H1 (cell line): ENCODE data around the gene ERCC3. TPM values are rescaled to one million over a fixed set of nuclear protein-coding genes. Genes with fewer than 3 reads are reported as not detected.

Experiments used
- CTCF ChIA-PET: fragments of 300-600 bp; sonication (Branson Sonifier 250); formaldehyde crosslinking; loops from one replicate; lab custom pipeline; 2021; ENCODE audit not compliant: partially characterized antibody; lab: Charles Lee
- POLR2A ChIA-PET: fragments of 300-600 bp; sonication (Branson Sonifier 250); formaldehyde crosslinking; loops from one replicate; lab custom pipeline; 2021; ENCODE audit warnings: inconsistent platforms; ENCODE audit not compliant: partially characterized antibody; lab: Charles Lee
- DNase-seq, 2 experiments: peaks; one replicate each; pipeline versions ENCODE4 v3.0.0 to v3.0.0-alpha.2; 2010 to 2022; ENCODE audit warnings: low spot score in 2 of 2, low read depth in 1 of 2, mixed read lengths in 1 of 2
- FAIRE-seq: peaks from 2 replicates; lab custom pipeline; 2011; peaks lifted over from hg19 to GRCh38; lab: Jason Lieb, UNC
- H2AFZ ChIP-seq: 2 replicates; pipeline ENCODE4 v1.8.1; 2012; ENCODE audit warnings: low read length, inconsistent platforms
- H2AK5ac ChIP-seq: 2 replicates; pipeline ENCODE4 v1.6.1; 2013; ENCODE audit warnings: low read depth, low read length
- H2BK120ac ChIP-seq: replicated peaks from 2 replicates; pipeline ENCODE3; 2013; ENCODE audit warnings: low read depth, low read length, inconsistent platforms
- H2BK12ac ChIP-seq: 2 replicates; pipeline ENCODE4 v1.6.1; 2013; ENCODE audit warnings: low read depth, low read length
- H2BK15ac ChIP-seq: 2 replicates; pipeline ENCODE4 v1.6.1; 2013; ENCODE audit warnings: low read length
- H2BK20ac ChIP-seq: 2 replicates; pipeline ENCODE4 v1.6.1; 2013; ENCODE audit warnings: low read length
- H2BK5ac ChIP-seq: 2 replicates; pipeline ENCODE4 v1.6.1; 2013; ENCODE audit warnings: low read depth, low read length
- H3K14ac ChIP-seq: 2 replicates; pipeline ENCODE4 v1.6.1; 2013; ENCODE audit warnings: inconsistent platforms; ENCODE audit not compliant: insufficient read length
- H3K18ac ChIP-seq: 2 replicates; pipeline ENCODE4 v1.6.1; 2013; ENCODE audit warnings: low read length; ENCODE audit errors: extremely low read depth
- H3K23ac ChIP-seq: 2 replicates; pipeline ENCODE4 v1.6.1; 2013; ENCODE audit warnings: inconsistent platforms; ENCODE audit not compliant: insufficient read length
- H3K23me2 ChIP-seq: 2 replicates; pipeline ENCODE4 v1.6.1; 2013; ENCODE audit warnings: low read depth, low read length
- H3K27ac ChIP-seq: 2 replicates; pipeline ENCODE4 v1.6.1; 2011; ENCODE audit warnings: low read depth, low read length, inconsistent platforms
- H3K27me3 ChIP-seq, 4 experiments: replicated peaks in 1 of 4; 1 replicate in 1 of 4; 2 replicates in 3 of 4; pipeline versions ENCODE4 v1.6.1 to v1.8.1; 2011 to 2013; ENCODE audit warnings: low read length in 3 of 4, mild to moderate bottlenecking in 3 of 4, inconsistent platforms in 2 of 4, mixed read lengths in 2 of 4, moderate library complexity in 1 of 4; ENCODE audit not compliant: control insufficient read depth in 3 of 4, insufficient read depth in 3 of 4; ENCODE audit errors: extremely low read depth in 1 of 4
- H3K36me3 ChIP-seq, 4 experiments: 2 replicates each; pipeline versions ENCODE4 v1.6.1 to v1.8.1; 2011 to 2013; ENCODE audit warnings: mild to moderate bottlenecking in 4 of 4, low read length in 3 of 4, moderate library complexity in 2 of 4, control low read depth in 1 of 4, inconsistent platforms in 1 of 4; ENCODE audit not compliant: insufficient read depth in 4 of 4, control insufficient read depth in 2 of 4
- H3K4ac ChIP-seq: replicated peaks from 2 replicates; pipeline ENCODE3; 2013; ENCODE audit warnings: low read length, low read depth, mixed read lengths, inconsistent platforms; ENCODE audit not compliant: insufficient read length
- H3K4me1 ChIP-seq, 4 experiments: replicated peaks in 1 of 4; 1 replicate in 1 of 4; 2 replicates in 3 of 4; pipeline versions ENCODE4 v1.6.1 to v1.8.1; 2011 to 2013; ENCODE audit warnings: low read length in 3 of 4, inconsistent platforms in 2 of 4, mixed read lengths in 1 of 4; ENCODE audit not compliant: insufficient read depth in 4 of 4, control insufficient read depth in 3 of 4
- H3K4me2 ChIP-seq, 2 experiments: 2 replicates each; pipeline versions ENCODE4 v1.6.1 to v1.8.1; 2011 to 2013; ENCODE audit warnings: low read depth in 2 of 2, low read length in 2 of 2, control low read depth in 1 of 2, inconsistent platforms in 1 of 2, mild to moderate bottlenecking in 1 of 2; ENCODE audit not compliant: insufficient read depth in 1 of 2
- H3K4me3 ChIP-seq, 4 experiments: fragments of 200-600, 300-600 bp in 1 of 4; sonication (generic), shearing (Covaris generic), sonication (Bioruptor Twin) in 1 of 4; 2 replicates each; pipeline versions ENCODE4 v1.5.1 to v1.8.1; 2011 to 2016; ENCODE audit warnings: low read length in 4 of 4, low read depth in 3 of 4, control low read depth in 2 of 4, inconsistent platforms in 2 of 4, mild to moderate bottlenecking in 2 of 4, mixed read lengths in 1 of 4, moderate library complexity in 1 of 4; ENCODE audit not compliant: insufficient read depth in 2 of 4; ENCODE audit errors: extremely low read depth in 1 of 4
- H3K56ac ChIP-seq: replicated peaks from 2 replicates; pipeline ENCODE3; 2013; ENCODE audit warnings: low read depth, mild to moderate bottlenecking, mixed read lengths, low read length, inconsistent platforms; ENCODE audit not compliant: insufficient read length
- H3K79me1 ChIP-seq: 2 replicates; pipeline ENCODE4 v1.6.1; 2013; ENCODE audit warnings: low read depth, low read length, control low read depth
- H3K79me2 ChIP-seq, 2 experiments: 2 replicates each; pipeline versions ENCODE4 v1.6.1 to v1.8.1; 2012 to 2013; ENCODE audit warnings: low read length in 2 of 2, mild to moderate bottlenecking in 2 of 2, inconsistent platforms in 1 of 2; ENCODE audit not compliant: insufficient read depth in 2 of 2, control insufficient read depth in 1 of 2
- H3K9ac ChIP-seq, 4 experiments: replicated peaks in 1 of 4; 1 replicate in 1 of 4; 2 replicates in 3 of 4; pipeline versions ENCODE4 v1.6.1 to v1.8.1; 2011 to 2013; ENCODE audit warnings: low read depth in 3 of 4, low read length in 3 of 4, control low read depth in 2 of 4, mild to moderate bottlenecking in 2 of 4, moderate library complexity in 2 of 4, inconsistent platforms in 1 of 4; ENCODE audit errors: extremely low read depth in 1 of 4
- H3K9me3 ChIP-seq, 2 experiments: 2 replicates each; pipeline versions ENCODE4 v1.6.1 to v1.8.1; 2012 to 2013; ENCODE audit warnings: mild to moderate bottlenecking in 2 of 2, moderate library complexity in 2 of 2, control low read depth in 1 of 2, inconsistent platforms in 1 of 2, low read depth in 1 of 2, low read length in 1 of 2, mixed read lengths in 1 of 2; ENCODE audit not compliant: insufficient read depth in 2 of 2
- H4K20me1 ChIP-seq, 2 experiments: replicated peaks in 1 of 2; 2 replicates each; pipeline versions ENCODE3 to v1.8.1; 2011 to 2013; ENCODE audit warnings: inconsistent platforms in 2 of 2, low read length in 2 of 2, mild to moderate bottlenecking in 1 of 2; ENCODE audit not compliant: insufficient read depth in 2 of 2, control insufficient read depth in 1 of 2
- H4K5ac ChIP-seq: 2 replicates; pipeline ENCODE4 v1.6.1; 2013; ENCODE audit warnings: low read length, low read depth, mixed read lengths, inconsistent platforms; ENCODE audit not compliant: insufficient read length
- H4K8ac ChIP-seq: 2 replicates; pipeline ENCODE4 v1.8.0; 2013; ENCODE audit warnings: mild to moderate bottlenecking, moderate library complexity, low read length, inconsistent platforms; ENCODE audit not compliant: insufficient read depth; ENCODE audit errors: extremely low read depth
- H4K91ac ChIP-seq: replicated peaks from 2 replicates; pipeline ENCODE3; 2013; ENCODE audit warnings: low read length, mixed read lengths, inconsistent platforms; ENCODE audit not compliant: insufficient read length
- ASH2L ChIP-seq: fragments of 200-600, 300-600 bp; sonication (generic); IDR thresholded peaks from one replicate; pipeline ENCODE4 v1.7.1; 2017; ENCODE audit warnings: low read length
- BACH1 ChIP-seq: IDR thresholded peaks from 2 replicates; pipeline ENCODE4 v1.6.1; 2012; ENCODE audit warnings: low read length, improper control_type of control experiment
- CHD2 ChIP-seq: IDR thresholded peaks from 2 replicates; pipeline ENCODE4 v1.6.1; 2012; ENCODE audit warnings: low read length, improper control_type of control experiment
- EGR1 ChIP-seq: IDR thresholded peaks from 2 replicates; pipeline ENCODE4 v1.6.1; 2011; ENCODE audit warnings: low read depth, low read length, borderline replicate concordance
- KDM4A ChIP-seq: IDR thresholded peaks from one replicate; pipeline ENCODE4 v1.7.1; 2012; ENCODE audit warnings: low read depth, mild to moderate bottlenecking, moderate library complexity, low read length, inconsistent platforms; ENCODE audit not compliant: severe bottlenecking
- SIN3A ChIP-seq, 2 experiments: IDR thresholded peaks in 1 of 2; conservative IDR thresholded peaks in 1 of 2; 2 replicates each; pipeline ENCODE4 v1.6.1; 2011 to 2012; ENCODE audit warnings: low read length in 2 of 2, improper control_type of control experiment in 1 of 2, low read depth in 1 of 2, mild to moderate bottlenecking in 1 of 2
- SRF ChIP-seq: IDR thresholded peaks from 2 replicates; pipeline ENCODE4 v1.6.1; 2011; ENCODE audit warnings: mild to moderate bottlenecking, low read depth, low read length, moderate library complexity
- TBP ChIP-seq: IDR thresholded peaks from 2 replicates; pipeline ENCODE4 v1.6.1; 2011; ENCODE audit warnings: low read depth, low read length, improper control_type of control experiment
- WGBS, 2 experiments: shearing (Covaris generic) in 1 of 2; methylation state at CpG; one replicate each; pipeline versions ENCODE4 v1.1.6 to v1.1.7; 2013 to 2015; ENCODE audit warnings: low lambda C conversion rate in 2 of 2, mixed read lengths in 2 of 2, inconsistent platforms in 1 of 2, low coverage in 1 of 2, missing lambda C conversion rate in 1 of 2; ENCODE audit not compliant: insufficient replicate concordance in 2 of 2, insufficient coverage in 1 of 2, insufficient read length in 1 of 2; ENCODE audit errors: extremely low coverage in 1 of 2, missing lambda C conversion rate in 1 of 2; 5-methylcytosine and 5-hydroxymethylcytosine counted together
- polyA plus RNA-seq, 7 experiments: library from polyadenylated mRNA; depleted of rRNA in 3 of 7; stranded (reverse) in 5 of 7; unstranded in 2 of 7; fragments of >200 nt in 5 of 7; fragments of 200-250 nt in 2 of 7; gene quantifications; 1 replicate in 5 of 7; 2 replicates in 1 of 7; 4 replicates in 1 of 7; pipeline versions ENCODE4 v1.2.1 to v1.2.3, GENCODE V29; 2011 to 2013; ENCODE audit warnings: missing spikeins in 2 of 7, mixed read lengths in 2 of 7
- total RNA-seq: library from RNA; stranded (reverse); fragmentation: NEBNext Ultra II Directional; extraction: Animal tissue kit (Norgen Biotek cat#: 25700); gene quantifications from 2 replicates; pipeline ENCODE4 v1.2.1, GENCODE V29; 2021
- TF ChIP-seq, protein P1 (sequence below): IDR thresholded peaks from 2 replicates; pipeline ENCODE4 v1.6.1; 2011; ENCODE audit warnings: low read length, improper control_type of control experiment

ERCC3 gene
- total and polyA plus RNA-seq, 2 of the 8 experiments (the other 6 are each of a cell fraction or from before 2014, with no cell fraction given), result 41.8 to 48.9 TPM

DNA sequence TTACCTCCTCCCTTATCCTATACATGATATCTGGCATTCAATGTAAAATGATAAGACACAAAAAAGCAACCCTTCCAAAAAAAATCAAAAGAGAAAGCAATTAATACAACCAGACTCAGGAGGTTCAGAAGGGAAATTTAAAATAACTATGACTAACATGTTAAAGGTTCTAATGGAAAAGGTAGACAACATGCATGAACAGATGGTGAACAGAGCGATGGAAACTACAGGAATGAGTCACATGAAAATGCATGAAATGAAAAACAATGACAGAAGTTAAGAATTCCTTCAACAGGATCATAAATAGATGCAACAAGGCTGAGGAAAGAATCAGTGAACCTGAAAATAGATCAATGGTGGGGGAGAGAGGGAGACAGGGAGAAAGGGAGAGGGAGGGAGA is 26.1 kb upstream of the ERCC3 start:
- DNase-seq (no peak), FAIRE-seq (no peak)
- no peak for TF ChIP-seq SRF
- TF ChIP-seq BACH1, result no peak
- TF ChIP-seq, protein P1, sequence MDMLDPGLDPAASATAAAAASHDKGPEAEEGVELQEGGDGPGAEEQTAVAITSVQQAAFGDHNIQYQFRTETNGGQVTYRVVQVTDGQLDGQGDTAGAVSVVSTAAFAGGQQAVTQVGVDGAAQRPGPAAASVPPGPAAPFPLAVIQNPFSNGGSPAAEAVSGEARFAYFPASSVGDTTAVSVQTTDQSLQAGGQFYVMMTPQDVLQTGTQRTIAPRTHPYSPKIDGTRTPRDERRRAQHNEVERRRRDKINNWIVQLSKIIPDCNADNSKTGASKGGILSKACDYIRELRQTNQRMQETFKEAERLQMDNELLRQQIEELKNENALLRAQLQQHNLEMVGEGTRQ, result no peak
- no peak for TF ChIP-seq CHD2
- TF ChIP-seq EGR1, result no peak
- no peak for TF ChIP-seq ASH2L
- TF ChIP-seq SIN3A (conservative IDR thresholded peaks at IDR 0.05 in 1 of 2, IDR thresholded peaks at IDR 0.05 in 1 of 2; ENCODE audit: low read depth in 1 of 2, low read length in 2 of 2), result no peak
- TF ChIP-seq KDM4A, result no peak
- TF ChIP-seq TBP, result no peak
- no peak overlapping the region for H4K91ac ChIP-seq
- peak overlapping the region; percentile 40 for H3K56ac ChIP-seq
- no peak overlapping the region for H3K9ac ChIP-seq
- H4K20me1 ChIP-seq, result no peaks in the 10 kb centered on the region
- H3K23ac ChIP-seq, result no peak overlapping the region
- no peak overlapping the region for H3K27ac ChIP-seq
- no peak overlapping the region for H2BK20ac ChIP-seq
- H2BK12ac ChIP-seq, result no peak overlapping the region
- H3K18ac ChIP-seq, result no peak overlapping the region
- no peak overlapping the region for H2AK5ac ChIP-seq
- H3K14ac ChIP-seq, result no peak overlapping the region
- no peak overlapping the region for H2BK5ac ChIP-seq
- H3K36me3 ChIP-seq, result peaks cover 0 to 18% (median 5%) of the 10 kb centered on the region in 4 experiments; a peak in 4 of 8 replicates
- H3K79me2 ChIP-seq, result no peaks in the 10 kb centered on the region
- no peak overlapping the region for H2AFZ ChIP-seq
- no peak overlapping the region for H3K4ac ChIP-seq
- CTCF ChIA-PET, result interaction anchor here (0.8 to 2.9 kb wide), 3 partner anchors 10 to 95 kb away, joined by 3 to 10 read pairs (median 4); no protein-coding TSS in a partner anchor
- H4K8ac ChIP-seq, result no peak overlapping the region
- no peaks in the 10 kb centered on the region for H3K9me3 ChIP-seq
- no peak overlapping the region for H2BK120ac ChIP-seq
- H3K4me3 ChIP-seq, result no peak overlapping the region
- H3K79me1 ChIP-seq, result no peaks in the 10 kb centered on the region
- H2BK15ac ChIP-seq, result no peak overlapping the region
- H4K5ac ChIP-seq, result no peak overlapping the region
- POLR2A ChIA-PET, result interaction anchor here (0.9 kb wide), 1 partner anchor 13 kb away, joined by 3 read pairs; no protein-coding TSS in a partner anchor
- H3K4me1 ChIP-seq, result no peaks in the 10 kb centered on the region
- no peaks in the 10 kb centered on the region; the same call in 1 of the 2 replicates for H3K23me2 ChIP-seq
- no peak overlapping the region for H3K4me2 ChIP-seq
- no peaks in the 10 kb centered on the region for H3K27me3 ChIP-seq
- WGBS, 2 experiments, result 92% methylated on average over 1 of the region's 1 CpG; no CpG with 5 or more reads in 1 of the 2 experiments
